Neural cell (in vitro differentiated cells): Measurements from ENCODE around the gene TXK. TPM values are rescaled to one million over a fixed set of nuclear protein-coding genes. Genes with fewer than 3 reads are reported as not detected.

ENCODE experiments used
- H2AFZ ChIP-seq: fragments of 200-600, 300-800 bp; sonication (generic), shearing (Covaris generic); 2 replicates; pipeline ENCODE4 v1.6.0; 2014; ENCODE audit warnings: low read depth, mild to moderate bottlenecking, antibody characterized with exemption, low read length, moderate library complexity
- H3F3A ChIP-seq: fragments of 200-600 bp; shearing (Covaris generic); 2 replicates; pipeline ENCODE4 v1.6.1; 2016; ENCODE audit warnings: mild to moderate bottlenecking, moderate library complexity, mixed read lengths, antibody characterized with exemption, low read length; ENCODE audit not compliant: insufficient read depth, poor library complexity, severe bottlenecking
- H3K27ac ChIP-seq: fragments of 200-600, 300-800 bp; sonication (generic), shearing (Covaris generic); 2 replicates; pipeline ENCODE4 v1.5.1; 2014; ENCODE audit warnings: mild to moderate bottlenecking, low read length, moderate library complexity
- H3K27me3 ChIP-seq: fragments of 300-800, 200-600 bp; sonication (generic), shearing (Covaris generic); 2 replicates; pipeline ENCODE4 v1.6.0; 2014; ENCODE audit warnings: mild to moderate bottlenecking, low read depth, low read length, moderate library complexity; ENCODE audit not compliant: insufficient read depth
- H3K36me3 ChIP-seq: fragments of 300-800, 200-600 bp; sonication (generic), shearing (Covaris generic); 2 replicates; pipeline ENCODE4 v1.5.1; 2014; ENCODE audit warnings: mild to moderate bottlenecking, antibody characterized with exemption, low read length, moderate library complexity; ENCODE audit not compliant: insufficient read depth
- H3K4me2 ChIP-seq: fragments of 300-800, 200-600 bp; sonication (generic), shearing (Covaris generic); 2 replicates; pipeline ENCODE4 v1.6.0; 2014; ENCODE audit warnings: mild to moderate bottlenecking, low read length
- H3K4me3 ChIP-seq: fragments of 300-800, 200-600 bp; sonication (generic), shearing (Covaris generic); 2 replicates; pipeline ENCODE4 v1.5.1; 2014; ENCODE audit warnings: mild to moderate bottlenecking, low read length, moderate library complexity
- H3K79me2 ChIP-seq: fragments of 200-600 bp; shearing (Covaris generic); replicated peaks from 2 replicates; pipeline ENCODE4 v1.6.0; 2014; ENCODE audit warnings: mild to moderate bottlenecking, low read length, moderate library complexity; ENCODE audit not compliant: insufficient read depth
- H3K9ac ChIP-seq: fragments of 300-800, 200-600 bp; sonication (generic), shearing (Covaris generic); 2 replicates; pipeline ENCODE4 v1.6.1; 2016; ENCODE audit warnings: mild to moderate bottlenecking, low read length, mixed read lengths
- H3K9me2 ChIP-seq: fragments of 200-600 bp; shearing (Covaris generic); 2 replicates; pipeline ENCODE4 v1.6.1; 2016; ENCODE audit warnings: mild to moderate bottlenecking, low read length, mixed read lengths; ENCODE audit not compliant: insufficient read depth
- H3K9me3 ChIP-seq: fragments of 200-600, 300-800 bp; sonication (generic), shearing (Covaris generic); 2 replicates; pipeline ENCODE4 v1.6.1; 2016; ENCODE audit warnings: mild to moderate bottlenecking, mixed run types, low read length, moderate library complexity, mixed read lengths
- H4K20me1 ChIP-seq: fragments of 200-600 bp; shearing (Covaris generic); 2 replicates; pipeline ENCODE4 v1.6.1; 2016; ENCODE audit warnings: mild to moderate bottlenecking, mixed run types; ENCODE audit not compliant: insufficient read depth
- EP300 ChIP-seq: fragments of 450-650 bp; conservative IDR thresholded peaks from 2 replicates; pipeline ENCODE4 v1.6.1; 2014; ENCODE audit warnings: antibody characterized with exemption, mild to moderate bottlenecking, moderate library complexity; ENCODE audit not compliant: poor library complexity, severe bottlenecking
- EZH2 ChIP-seq: fragments of 200-600, 300-800 bp; shearing (Covaris generic), sonication (generic); IDR thresholded peaks from 2 replicates; pipeline ENCODE4 v1.6.1; 2014; ENCODE audit warnings: antibody characterized with exemption, low read length, borderline replicate concordance, mild to moderate bottlenecking; ENCODE audit not compliant: insufficient read depth, poor library complexity, severe bottlenecking
- MXI1 ChIP-seq: fragments of 450-650 bp; conservative IDR thresholded peaks from 2 replicates; pipeline ENCODE4 v1.6.1; 2014; ENCODE audit warnings: antibody characterized with exemption, mild to moderate bottlenecking; ENCODE audit not compliant: poor library complexity, severe bottlenecking
- POLR2AphosphoS5 ChIP-seq: IDR thresholded peaks from 2 replicates; pipeline ENCODE4 v1.6.1; 2012
- RAD21 ChIP-seq: fragments of 450-650 bp; conservative IDR thresholded peaks from 2 replicates; pipeline ENCODE4 v1.6.1; 2014; ENCODE audit warnings: antibody characterized with exemption, mild to moderate bottlenecking, moderate library complexity
- SMC3 ChIP-seq: fragments of 450-650 bp; conservative IDR thresholded peaks from 2 replicates; pipeline ENCODE4 v1.6.1; 2014; ENCODE audit warnings: antibody characterized with exemption, mild to moderate bottlenecking, moderate library complexity; ENCODE audit not compliant: poor library complexity
- TAF1 ChIP-seq: IDR thresholded peaks from 2 replicates; pipeline ENCODE4 v1.6.1; 2012; ENCODE audit warnings: low read depth
- polyA plus RNA-seq: library from polyadenylated mRNA; depleted of rRNA; stranded (reverse); fragments of >200 nt; gene quantifications from 2 replicates; pipeline ENCODE4 v1.2.3, GENCODE V29; 2014
- TF ChIP-seq, protein P1 (sequence below): IDR thresholded peaks from 2 replicates; pipeline ENCODE4 v1.6.1; 2012; ENCODE audit warnings: borderline replicate concordance
- TF ChIP-seq, protein P2 (sequence below): fragments of 450-650 bp; IDR thresholded peaks from 2 replicates; pipeline ENCODE4 v1.5.1; 2014; ENCODE audit warnings: antibody characterized with exemption, mild to moderate bottlenecking, moderate library complexity; ENCODE audit not compliant: poor library complexity, severe bottlenecking

TXK gene
- polyA plus RNA-seq, 1 donor from 2014 or later, result not detected

DNA sequence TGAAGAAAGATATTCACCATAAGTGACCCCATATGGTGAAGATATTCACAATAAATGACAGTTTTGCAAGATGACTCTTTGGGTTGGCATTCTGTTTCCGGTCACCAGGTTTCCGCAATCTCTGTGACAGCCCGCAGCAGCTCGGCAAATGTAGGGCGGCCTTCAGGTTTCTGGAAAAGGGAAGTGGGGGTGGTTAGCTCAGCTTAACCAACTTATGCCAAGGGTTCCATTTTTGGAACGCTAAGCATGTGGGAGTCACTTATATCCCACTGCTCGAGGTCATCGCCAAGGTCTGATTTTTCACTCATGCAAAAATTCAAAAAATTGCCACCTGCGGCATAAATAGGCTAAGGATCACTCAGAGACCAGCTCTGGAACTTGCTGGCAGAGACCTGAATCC, 66.5 kb downstream of the TXK start:
- no peak for TF ChIP-seq SMC3
- no peak for TF ChIP-seq MXI1
- no peak overlapping the region for H3K4me3 ChIP-seq
- H3K9ac ChIP-seq, result no peak overlapping the region
- no peak overlapping the region for H3K4me2 ChIP-seq
- H3F3A ChIP-seq, result no peaks in the 10 kb centered on the region
- H3K79me2 ChIP-seq, result no peaks in the 10 kb centered on the region
- H3K9me3 ChIP-seq, result no peaks in the 10 kb centered on the region
- H3K27ac ChIP-seq, result no peak overlapping the region
- H4K20me1 ChIP-seq, result no peaks in the 10 kb centered on the region
- no peaks in the 10 kb centered on the region for H3K9me2 ChIP-seq
- no peak overlapping the region for H2AFZ ChIP-seq
- H3K36me3 ChIP-seq, result no peaks in the 10 kb centered on the region
- no peaks in the 10 kb centered on the region for H3K27me3 ChIP-seq

DNA sequence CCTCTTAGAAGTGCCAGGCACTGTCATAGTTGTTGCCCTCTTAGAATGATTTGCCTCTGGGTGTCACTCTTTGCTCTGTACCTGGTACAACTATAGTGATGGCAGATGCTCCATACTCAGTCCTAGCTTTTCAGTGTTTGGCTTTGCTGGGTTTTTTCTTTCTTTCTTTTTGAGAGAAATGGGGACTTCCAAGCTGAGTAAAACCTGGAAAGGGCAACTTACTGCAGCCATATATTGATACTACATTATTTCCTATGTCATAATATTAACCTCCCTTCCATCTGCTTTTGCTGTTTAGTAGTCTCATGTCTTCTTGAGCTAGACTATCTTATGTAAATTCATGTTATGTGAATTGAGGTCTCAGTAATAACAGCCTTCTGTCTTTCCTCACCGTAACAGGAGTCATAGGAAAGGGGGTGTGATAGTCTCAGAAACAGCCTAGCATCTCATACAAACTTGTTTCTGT, 68.4 kb downstream of the TXK start:
- Histone ChIP-seq H3K9me3 (no peaks in the 10 kb centered on the region), H3K9ac (no peak overlapping the region), H3K4me2 (no peak overlapping the region), H2AFZ (no peak overlapping the region), H4K20me1 (no peaks in the 10 kb centered on the region), H3K36me3 (no peaks in the 10 kb centered on the region), H3K9me2 (no peaks in the 10 kb centered on the region), H3K27ac (no peak overlapping the region), H3K79me2 (no peaks in the 10 kb centered on the region), H3F3A (no peaks in the 10 kb centered on the region), H3K4me3 (no peak overlapping the region), H3K27me3 (no peaks in the 10 kb centered on the region)
- TF ChIP-seq, protein P1, sequence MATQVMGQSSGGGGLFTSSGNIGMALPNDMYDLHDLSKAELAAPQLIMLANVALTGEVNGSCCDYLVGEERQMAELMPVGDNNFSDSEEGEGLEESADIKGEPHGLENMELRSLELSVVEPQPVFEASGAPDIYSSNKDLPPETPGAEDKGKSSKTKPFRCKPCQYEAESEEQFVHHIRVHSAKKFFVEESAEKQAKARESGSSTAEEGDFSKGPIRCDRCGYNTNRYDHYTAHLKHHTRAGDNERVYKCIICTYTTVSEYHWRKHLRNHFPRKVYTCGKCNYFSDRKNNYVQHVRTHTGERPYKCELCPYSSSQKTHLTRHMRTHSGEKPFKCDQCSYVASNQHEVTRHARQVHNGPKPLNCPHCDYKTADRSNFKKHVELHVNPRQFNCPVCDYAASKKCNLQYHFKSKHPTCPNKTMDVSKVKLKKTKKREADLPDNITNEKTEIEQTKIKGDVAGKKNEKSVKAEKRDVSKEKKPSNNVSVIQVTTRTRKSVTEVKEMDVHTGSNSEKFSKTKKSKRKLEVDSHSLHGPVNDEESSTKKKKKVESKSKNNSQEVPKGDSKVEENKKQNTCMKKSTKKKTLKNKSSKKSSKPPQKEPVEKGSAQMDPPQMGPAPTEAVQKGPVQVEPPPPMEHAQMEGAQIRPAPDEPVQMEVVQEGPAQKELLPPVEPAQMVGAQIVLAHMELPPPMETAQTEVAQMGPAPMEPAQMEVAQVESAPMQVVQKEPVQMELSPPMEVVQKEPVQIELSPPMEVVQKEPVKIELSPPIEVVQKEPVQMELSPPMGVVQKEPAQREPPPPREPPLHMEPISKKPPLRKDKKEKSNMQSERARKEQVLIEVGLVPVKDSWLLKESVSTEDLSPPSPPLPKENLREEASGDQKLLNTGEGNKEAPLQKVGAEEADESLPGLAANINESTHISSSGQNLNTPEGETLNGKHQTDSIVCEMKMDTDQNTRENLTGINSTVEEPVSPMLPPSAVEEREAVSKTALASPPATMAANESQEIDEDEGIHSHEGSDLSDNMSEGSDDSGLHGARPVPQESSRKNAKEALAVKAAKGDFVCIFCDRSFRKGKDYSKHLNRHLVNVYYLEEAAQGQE, result no peak
- TF ChIP-seq RAD21 (no peak), TAF1 (no peak), MXI1 (no peak), POLR2AphosphoS5 (no peak), EZH2 (no peak)

DNA sequence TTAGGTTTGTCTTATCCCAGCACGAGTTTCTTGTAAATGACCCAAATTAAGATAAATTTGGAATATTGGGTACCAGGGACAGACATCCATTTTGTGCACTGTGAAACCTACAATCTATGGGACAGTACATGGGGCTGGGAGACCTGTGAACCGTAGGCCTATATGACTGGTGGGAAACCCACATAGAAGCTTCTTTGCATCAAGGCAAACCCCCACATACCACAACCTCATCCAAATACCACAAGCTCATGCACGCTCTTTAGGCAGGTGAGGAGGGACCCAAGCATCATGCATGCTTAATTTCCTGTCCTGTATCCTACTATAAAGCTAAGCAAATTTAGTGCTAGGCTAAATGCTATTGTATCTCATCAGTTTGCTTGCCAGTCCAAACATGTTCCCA, 69.7 kb downstream of the TXK start:
- Histone ChIP-seq H3K27me3 (no peaks in the 10 kb centered on the region), H3F3A (no peaks in the 10 kb centered on the region), H3K4me3 (no peak overlapping the region), H4K20me1 (no peaks in the 10 kb centered on the region), H3K9me3 (no peaks in the 10 kb centered on the region), H3K9me2 (no peaks in the 10 kb centered on the region), H2AFZ (no peak overlapping the region), H3K27ac (no peak overlapping the region), H3K4me2 (no peak overlapping the region), H3K36me3 (no peaks in the 10 kb centered on the region), H3K9ac (no peak overlapping the region), H3K79me2 (no peaks in the 10 kb centered on the region)
- TF ChIP-seq, protein P2, sequence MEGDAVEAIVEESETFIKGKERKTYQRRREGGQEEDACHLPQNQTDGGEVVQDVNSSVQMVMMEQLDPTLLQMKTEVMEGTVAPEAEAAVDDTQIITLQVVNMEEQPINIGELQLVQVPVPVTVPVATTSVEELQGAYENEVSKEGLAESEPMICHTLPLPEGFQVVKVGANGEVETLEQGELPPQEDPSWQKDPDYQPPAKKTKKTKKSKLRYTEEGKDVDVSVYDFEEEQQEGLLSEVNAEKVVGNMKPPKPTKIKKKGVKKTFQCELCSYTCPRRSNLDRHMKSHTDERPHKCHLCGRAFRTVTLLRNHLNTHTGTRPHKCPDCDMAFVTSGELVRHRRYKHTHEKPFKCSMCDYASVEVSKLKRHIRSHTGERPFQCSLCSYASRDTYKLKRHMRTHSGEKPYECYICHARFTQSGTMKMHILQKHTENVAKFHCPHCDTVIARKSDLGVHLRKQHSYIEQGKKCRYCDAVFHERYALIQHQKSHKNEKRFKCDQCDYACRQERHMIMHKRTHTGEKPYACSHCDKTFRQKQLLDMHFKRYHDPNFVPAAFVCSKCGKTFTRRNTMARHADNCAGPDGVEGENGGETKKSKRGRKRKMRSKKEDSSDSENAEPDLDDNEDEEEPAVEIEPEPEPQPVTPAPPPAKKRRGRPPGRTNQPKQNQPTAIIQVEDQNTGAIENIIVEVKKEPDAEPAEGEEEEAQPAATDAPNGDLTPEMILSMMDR, result no peak
- TF ChIP-seq MXI1, result no peak
- TF ChIP-seq RAD21, result no peak
- TF ChIP-seq SMC3, result no peak
- no peak for TF ChIP-seq TAF1
- TF ChIP-seq, protein P1, result no peak
- TF ChIP-seq EZH2, result no peak
- no peak for TF ChIP-seq POLR2AphosphoS5
- no peak for TF ChIP-seq EP300
